ENCODE results near the gene ADAMTS2.
"Not testable (repeated sequence)": the region's sequence is repeated elsewhere in the genome, so short reads cannot be mapped to it uniquely, and the experiment has no call there.

ADAMTS2 gene

DNA sequence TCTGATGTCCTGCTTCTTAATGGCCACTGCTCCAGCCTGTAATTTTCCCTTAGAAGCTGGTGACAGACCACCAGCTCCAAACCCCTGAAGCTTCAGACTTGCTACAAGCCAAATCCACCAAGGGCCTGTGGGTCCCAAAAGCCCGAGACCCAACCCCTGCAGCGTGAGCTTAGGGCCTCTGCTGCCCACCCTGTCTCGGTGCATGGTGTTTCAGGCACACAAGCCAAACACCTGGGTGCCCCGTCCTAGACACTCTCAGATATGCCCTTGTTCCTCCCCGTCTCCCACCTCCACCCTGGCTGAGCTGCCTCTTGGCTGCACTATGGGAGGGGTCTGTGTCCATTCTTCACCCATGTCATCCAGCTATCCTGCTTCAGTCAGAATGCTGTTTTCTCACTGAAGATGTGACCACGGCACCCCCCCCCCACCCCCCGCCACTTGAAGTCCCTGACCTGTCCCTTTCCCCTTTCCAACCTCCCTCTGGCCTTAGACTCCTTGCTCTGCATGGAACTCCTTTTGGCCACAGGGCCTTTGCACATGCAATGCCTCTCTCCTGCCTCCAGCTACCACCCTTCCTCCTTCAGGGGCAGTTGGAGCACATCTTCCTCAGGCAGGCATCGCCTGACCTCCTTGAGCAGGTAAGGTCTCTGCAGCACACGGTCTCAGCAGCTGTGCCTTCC lies 229.3 kb downstream of the ADAMTS2 start:
- DNase-seq, result no peak

- no peak for DNase-seq
Observed at GRCh38 chr5:179115307-179115706, 230.0 kb downstream of the ADAMTS2 start.

DNA sequence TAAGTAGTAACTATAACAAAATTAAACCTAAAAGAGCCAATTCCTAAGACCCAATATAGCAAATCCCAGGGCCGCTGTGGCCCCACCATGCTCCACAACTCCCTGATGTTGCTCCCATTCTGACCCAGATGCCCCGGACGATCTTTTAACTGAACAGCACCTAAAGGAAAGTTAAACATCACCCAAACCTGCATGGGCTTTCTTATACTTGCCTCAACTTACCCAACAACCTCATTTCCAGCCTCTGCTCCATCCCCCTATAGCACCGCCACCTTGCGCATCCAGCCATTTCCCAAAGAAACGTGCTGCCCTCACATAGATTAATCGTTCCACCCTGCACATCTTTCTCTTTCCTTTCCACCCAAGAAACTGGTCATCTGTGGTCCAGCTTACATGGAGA lies 230.5 kb downstream of the ADAMTS2 start:
- no peak for DNase-seq

GRCh38 chr5:179113945-179114641 lies 231.2 kb downstream of the ADAMTS2 start:
- DNase-seq, result no peak

DNA sequence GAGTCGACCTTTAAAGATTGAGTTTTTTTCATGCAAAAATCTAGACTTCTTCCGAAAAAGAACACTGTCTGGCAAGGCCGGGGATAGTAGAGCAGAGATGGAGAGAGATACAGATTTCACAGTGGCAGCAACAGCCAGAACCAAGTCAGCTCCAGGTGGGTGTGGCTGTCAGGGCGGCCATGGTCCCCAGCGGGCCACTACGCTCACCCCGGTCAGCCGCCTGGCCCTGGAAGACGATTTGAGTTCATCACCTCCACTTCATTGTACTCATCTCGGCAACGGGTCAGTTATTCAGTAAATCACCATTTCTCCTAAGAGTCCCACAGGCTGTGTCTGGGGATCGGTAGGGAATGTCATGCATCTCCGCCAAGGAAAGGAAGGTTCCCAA lies 232.1 kb downstream of the ADAMTS2 start:
- DNase-seq, result no peak

- no peak for DNase-seq
Observed at GRCh38 chr5:179112469-179113142, 232.7 kb downstream of the ADAMTS2 start.

- DNase-seq, result no peak
Observed at GRCh38 chr5:179111267-179112207, 233.7 kb downstream of the ADAMTS2 start.

DNA sequence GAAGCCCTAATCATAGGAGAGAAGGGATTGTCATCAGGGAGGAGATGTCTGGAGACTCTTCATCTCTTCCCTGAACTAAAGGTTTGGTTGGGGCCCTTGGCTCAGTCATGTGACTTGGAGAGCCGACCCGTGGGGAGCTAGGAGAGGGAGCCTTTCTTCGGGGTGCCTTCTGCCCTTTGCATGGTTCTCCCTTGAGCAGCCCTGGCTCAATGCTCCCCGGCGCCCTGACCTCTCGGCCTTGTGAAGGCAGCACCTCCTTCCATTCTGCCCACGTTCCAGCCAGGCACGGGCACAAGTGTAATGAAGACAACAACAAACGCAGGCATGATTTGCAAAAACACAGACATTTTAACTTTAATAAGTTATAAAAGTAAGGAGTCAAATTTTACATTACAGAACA lies 234.7 kb downstream of the ADAMTS2 start:
- no peak for DNase-seq

DNA sequence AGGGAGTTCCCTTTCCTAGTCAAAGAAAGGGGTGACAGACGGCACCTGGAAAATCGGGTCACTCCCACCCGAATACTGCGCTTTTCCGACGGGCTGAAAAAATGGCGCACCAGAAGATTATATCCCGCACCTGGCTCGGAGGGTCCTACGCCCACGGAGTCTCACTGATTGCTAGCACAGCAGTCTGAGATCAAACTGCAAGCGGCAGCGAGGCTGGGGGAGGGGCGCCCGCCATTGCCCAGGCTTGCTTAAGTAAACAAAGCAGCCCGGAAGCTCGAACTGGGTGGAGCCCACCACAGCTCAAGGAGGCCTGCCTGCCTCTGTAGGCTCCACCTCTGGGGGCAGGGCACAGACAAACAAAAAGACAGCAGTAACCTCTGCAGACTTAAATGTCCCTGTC lies 244.0 kb downstream of the ADAMTS2 start:
- not testable (repeated sequence) for DNase-seq

GRCh38 chr5:179089502-179089901 lies 255.8 kb downstream of the ADAMTS2 start:
- no peak for DNase-seq

DNA sequence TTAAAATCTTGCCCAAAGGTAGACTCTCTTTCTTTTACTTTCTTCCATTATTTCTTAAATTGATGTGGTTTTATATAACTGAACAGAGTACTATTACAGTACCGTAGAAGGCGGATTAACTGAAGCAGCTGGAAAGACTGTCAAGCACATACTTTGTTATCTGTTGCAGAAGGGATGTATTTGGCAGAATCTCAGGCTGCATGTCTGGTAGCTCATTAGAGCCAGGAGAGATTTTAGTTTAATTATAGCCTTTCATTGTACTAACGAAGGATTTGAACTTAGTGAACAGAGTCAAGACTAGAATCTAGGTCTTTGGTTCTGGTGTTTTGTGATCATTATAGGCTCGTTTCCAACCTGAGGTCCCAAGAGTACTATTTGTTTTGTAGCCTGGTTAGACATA lies 264.5 kb downstream of the ADAMTS2 start:
- DNase-seq, result no peak

DNA sequence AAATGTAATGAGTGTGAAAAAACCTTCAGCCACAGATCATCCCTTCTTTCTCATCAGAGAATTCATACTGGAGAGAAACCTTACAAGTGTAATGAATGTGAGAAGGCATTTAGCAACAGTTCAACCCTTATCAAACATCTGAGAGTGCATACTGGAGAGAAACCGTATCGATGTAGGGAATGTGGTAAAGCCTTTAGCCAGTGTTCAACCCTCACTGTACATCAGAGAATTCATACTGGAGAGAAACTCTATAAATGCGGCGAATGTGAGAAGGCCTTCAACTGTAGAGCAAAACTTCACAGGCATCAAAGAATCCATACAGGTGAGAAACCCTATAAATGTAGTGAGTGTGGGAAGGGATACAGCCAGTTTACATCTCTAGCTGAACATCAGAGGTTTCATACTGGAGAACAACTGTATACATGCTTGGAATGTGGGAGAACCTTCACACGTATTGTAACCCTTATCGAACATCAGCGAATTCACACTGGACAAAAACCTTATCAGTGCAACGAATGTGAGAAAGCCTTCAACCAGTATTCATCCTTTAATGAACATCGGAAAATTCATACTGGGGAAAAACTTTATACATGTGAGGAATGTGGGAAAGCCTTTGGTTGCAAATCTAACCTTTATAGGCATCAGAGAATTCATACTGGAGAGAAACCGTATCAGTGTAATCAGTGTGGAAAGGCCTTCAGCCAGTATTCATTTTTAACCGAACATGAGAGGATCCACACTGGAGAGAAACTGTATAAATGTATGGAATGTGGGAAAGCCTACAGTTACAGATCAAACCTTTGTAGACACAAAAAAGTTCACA lies 265.9 kb downstream of the ADAMTS2 start:
- no peak for DNase-seq

GRCh38 chr5:179065703-179066102 lies 279.6 kb downstream of the ADAMTS2 start:
- DNase-seq, result no peak

DNA sequence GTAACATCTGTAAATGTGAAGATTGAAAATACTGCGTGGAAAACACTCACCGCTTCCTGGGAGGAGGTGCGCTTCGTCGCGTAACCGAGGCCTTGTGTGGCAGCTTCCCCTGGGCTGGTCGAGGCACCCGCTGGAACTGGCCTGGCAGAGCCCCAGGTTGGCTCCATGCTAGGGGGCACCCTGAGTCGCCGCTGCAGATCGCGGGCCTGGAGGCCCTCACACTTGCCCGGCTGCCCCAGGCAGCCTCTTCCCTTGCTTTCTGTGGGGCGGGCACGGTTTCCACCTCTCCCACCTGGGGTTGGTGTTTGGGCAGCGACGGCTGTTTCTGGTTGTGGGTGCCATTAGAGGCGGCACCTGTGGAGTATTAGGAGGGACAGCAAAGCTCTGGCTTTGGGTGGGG lies 284.2 kb downstream of the ADAMTS2 start:
- no peak for DNase-seq

All from DMS79 treated with DMSO at 0.1 percent for 48 hours (cell line).